HG03095 (cell line): Measurements from ENCODE around the gene MGLL.
A peak's percentile ranks its signal among the peaks of the same experiment; 100 is the strongest.

Source experiments
- ATAC-seq: cut with Tn5 transposase; IDR thresholded peaks from one replicate; pipeline ENCODE4 v1.9.1; 2021; ENCODE audit warnings: moderate library complexity; ENCODE audit not compliant: unreplicated experiment

The MGLL gene

DNA sequence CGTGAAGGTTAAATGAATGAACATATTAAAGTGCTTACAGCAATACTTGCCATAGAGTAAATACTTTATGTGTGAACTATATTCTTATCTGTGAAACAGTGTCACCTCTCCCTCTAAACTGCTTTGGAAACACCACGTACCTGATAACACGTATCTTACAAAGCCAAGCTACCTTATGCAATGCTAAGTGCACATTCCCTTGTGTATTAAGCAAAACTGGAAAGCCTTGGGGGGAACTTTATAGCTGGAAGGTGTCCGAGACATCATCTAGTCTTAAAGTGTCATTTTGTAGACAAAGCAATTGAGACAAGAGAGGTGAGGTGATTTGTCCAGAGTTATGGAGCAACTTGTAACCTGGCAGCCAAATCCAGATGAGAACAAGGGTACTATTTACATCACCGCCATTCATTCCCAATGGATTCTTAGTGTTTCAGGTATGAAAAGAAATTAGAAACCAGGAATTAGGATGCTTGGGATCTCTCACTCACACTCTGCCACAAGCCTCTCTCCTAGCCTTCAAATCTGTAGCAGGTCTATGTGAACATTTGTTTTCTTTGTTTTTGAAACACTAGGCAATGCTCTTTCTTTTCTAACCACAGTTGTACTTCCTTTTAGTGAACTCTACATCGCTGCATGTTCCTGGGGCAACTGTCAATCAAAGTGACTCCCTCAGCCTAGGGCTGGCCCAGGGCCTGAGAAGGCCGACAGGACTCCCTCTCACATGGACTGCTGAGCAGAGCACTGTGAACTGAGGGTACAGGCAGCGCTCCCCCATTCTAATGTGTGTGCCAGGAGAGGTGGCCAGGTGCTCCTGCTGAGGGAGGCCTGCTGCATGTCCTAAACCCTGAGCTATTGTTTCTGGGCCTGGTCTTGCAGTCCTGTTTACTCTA lies 13.9 kb upstream of the MGLL start:
- peak; percentile 87 for ATAC-seq

DNA sequence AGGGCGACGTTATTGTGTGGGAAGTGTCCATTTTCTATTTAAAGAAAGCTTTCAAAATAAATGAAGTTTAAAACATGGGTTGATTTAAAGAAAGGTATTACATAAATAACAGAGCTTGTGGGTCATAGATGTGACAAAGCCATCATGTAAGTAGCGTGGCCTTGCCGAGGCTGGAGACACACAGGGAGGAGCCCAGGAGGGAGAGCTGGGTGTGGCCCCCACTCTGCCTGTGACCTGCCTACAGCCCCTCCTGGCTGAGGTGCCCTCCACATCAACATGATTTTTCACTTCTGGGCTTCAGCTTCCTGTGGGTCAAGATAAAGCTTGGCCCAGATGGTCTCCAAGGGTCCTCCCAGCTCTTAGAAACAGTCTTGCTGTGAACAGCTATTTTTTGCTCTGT lies 12.5 kb upstream of the MGLL start:
- no peak for ATAC-seq

DNA sequence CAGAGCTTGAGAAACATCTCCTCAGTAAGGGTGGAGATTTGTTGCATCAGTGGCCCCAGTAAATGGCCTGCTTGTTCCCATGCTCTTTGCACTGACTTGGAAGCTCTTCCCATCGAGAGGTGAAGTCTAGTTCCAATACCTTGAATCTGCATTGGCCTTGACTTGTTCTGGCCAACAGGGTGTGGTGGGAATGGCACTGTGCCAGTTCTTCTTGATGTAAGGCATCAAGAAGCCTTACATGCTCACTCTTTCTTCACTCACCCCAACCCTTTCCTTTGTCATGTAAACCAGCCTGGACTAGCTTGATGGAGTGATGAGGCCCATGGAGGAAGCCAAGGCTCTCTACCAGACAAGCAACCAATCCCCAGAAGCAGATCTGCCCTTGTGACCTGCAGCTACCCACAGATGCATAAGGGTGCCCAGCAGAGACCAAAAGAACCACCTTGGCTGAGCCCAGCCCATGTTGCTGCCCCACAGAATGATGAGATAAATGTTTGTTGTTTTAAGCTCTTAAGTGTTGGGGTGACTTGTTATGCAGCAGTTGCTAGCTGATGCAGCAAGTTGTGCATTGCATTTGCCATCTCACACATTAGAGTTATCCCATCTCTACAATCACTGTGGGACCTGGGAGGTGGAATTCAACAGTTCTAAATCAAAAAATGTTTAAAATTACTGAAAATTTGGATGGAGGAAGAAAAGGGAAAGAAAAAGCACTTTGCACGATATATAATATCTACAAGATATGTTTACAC lies 11.1 kb upstream of the MGLL start:
- no peak for ATAC-seq

DNA sequence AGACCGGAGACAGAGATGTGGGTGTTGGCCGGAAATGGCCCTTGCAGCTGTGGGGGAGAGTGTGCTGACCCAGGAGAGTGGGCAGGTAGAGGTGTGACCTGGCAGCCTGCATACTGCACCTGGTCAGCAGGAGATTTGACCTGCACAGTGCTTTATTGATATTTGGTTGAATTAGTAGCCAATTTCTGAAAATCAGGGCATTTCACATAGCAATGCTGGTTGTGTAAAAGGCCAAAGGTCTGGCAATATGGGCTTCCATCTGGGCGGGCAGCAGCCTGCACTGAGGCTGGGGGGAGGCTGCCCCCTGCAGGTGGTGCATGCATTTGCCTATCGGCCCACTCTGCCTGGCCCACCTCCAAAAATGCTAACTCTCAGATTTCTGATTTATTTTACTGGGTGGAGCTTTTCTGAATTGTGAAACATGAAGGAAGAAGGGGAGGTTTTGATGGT lies 9.4 kb upstream of the MGLL start:
- ATAC-seq = no peak

DNA sequence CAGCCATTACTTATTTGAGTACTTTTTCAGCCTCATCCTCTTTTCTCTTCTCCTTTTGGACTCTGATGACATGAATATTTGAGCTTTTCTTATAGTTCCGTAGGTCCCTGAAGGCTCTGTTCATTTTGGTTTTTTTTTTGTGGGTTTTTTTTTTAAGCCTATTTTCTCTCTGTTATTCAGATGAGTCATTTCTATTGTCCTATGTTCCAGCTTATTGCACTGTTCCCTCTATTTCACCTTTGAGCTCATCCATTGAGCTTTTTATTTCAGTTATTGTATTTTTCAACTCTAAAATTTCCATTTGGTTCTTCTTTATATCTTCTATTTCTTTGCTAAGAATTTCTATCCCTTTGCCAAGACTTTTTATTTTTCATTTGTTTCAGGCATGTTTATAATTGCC lies 7.2 kb upstream of the MGLL start:
- no peak for ATAC-seq

DNA sequence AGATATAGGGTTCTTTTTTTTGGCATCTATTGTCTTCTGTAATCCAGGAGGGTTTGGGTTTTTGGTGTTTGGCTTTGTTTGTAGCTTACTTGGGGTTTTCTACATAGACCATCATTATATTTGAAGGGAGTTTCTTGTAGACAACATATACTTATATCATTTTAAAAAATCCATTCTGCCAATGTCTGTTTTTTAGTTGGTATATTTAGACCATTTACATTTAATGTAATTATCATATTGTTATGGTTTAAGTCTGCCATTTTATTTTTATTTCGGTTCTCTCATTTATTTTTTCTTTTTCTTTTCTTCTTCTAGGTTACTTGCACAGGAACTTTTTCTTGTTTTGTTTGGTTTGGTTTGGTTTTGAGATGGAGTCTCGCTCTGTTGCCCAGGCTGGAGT lies 5.5 kb upstream of the MGLL start:
- ATAC-seq = no peak

DNA sequence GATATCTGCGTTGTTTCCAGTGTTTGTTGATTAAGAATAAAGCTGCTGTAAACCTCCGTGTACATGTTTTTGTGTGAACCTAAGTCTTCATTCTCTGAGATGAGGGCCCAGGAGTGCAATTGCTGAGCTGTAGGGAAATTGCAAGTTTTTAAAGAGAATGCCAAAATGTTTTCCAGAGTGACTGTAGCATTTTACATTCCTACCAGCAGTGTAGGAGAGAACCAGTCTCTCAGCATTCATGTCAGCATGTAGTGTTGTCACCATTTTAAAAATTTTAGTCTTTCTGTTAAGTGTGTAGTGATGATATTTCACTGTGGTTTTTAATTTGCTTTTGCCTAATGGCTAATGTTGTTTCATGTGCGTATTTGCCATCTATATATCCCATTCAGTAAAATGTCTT lies 3.4 kb upstream of the MGLL start:
- no peak for ATAC-seq

DNA sequence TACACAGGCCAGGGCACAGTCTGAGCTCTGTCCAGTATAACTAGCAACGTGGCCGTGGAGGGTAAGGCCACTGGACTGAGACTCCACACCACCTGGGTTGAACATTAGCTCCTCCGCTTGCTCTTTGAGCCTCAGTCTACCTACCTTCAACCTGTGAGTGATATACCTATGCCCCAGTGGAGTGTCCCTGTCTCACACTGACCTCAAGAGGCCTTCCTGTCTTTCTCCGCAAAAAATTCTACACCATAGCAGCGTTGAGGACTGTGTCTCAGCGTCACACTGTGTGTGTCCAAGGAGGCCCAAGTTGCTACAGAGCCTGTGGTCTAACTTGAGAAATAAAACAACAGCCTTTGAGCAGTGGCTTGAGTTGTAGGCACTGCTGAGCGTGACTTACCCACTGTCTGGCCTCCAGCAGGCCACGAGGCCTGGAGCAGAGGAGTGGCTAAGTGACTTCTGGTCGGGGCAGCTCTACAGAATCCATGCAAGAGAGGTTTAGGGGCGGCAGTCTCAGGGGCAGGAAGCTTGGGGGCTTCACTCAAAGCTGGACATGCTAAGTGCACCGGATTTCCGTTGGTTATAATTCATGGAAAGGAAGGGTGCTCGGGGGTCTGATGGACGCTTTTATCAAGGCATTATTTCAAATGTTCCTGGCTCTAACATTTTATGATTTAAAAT lies 2.0 kb upstream of the MGLL start:
- ATAC-seq = no peak

DNA sequence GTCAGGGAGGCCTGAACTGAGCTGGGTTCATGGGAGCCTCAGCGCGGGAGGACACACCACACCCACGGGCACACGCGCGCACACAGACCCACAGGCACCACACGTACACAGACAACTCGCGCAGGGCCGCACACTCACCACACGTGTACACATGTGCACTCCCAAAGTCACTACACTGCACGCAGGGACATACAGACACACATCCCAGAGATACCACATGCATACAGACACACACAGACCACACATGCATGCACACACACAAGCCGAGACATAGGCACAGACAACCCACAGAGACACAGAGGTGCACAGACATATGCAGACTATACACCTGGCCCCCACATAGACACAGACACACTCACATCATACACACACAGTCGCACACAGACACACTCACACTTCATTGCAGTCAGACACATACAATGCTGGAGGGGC lies 1.1 kb upstream of the MGLL start:
- no peak for ATAC-seq

DNA sequence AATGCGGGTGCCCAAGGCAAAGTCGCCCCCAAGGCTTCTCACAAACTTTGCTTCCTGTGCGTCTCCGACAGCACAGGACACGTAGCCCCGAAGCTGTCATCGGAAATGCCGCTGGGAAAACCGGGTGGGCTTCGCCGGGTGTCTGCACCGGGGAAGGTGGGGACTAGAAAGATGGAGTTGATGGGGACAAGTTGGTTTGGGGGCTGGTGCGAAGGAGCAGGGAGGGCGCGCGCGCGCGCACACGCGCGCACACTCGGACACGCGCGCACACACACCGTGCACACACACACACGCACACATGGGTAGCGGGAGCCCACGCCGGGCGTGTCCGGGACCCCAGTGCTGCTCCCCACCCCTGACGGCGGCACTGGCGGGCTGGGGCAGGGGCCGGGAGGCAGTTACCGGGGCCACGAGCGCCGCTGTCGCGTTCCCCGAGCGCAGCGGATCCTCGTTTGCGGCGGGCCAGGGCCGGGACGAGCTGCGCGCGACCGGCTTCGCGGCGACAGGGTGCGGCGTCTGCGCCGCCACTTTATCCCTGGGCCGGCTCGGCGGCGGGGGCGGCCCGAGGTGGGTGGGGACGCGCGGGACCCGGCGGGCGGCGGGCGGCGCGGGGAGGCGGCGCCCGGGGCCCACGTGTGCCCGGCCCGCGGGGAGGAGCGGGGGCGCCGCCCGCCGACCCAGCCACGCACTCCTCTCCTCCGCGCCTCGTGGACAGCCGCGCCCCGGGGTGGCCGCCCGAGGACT lies 539 bp upstream of the MGLL start:
- ATAC-seq = no peak

DNA sequence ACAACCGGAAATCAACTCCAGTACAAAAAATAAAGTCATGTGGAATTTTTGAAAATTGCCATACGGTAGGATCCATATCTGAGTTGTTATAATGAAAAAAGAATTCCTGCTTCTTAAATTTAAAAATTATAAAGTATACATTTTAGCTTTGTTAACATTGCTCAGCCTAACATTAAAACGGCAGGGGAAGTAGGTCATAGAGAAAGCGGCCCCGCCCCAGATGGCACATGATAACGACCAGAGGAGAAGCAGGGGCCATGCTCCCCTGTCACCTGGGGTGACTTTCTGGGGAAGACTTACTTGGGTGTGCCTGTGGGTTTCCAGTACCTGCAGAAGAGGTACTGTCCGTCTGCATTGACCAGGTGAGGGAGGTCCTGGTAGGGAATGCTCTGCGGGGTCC lies 921 bp downstream of the MGLL start:
- no peak for ATAC-seq

DNA sequence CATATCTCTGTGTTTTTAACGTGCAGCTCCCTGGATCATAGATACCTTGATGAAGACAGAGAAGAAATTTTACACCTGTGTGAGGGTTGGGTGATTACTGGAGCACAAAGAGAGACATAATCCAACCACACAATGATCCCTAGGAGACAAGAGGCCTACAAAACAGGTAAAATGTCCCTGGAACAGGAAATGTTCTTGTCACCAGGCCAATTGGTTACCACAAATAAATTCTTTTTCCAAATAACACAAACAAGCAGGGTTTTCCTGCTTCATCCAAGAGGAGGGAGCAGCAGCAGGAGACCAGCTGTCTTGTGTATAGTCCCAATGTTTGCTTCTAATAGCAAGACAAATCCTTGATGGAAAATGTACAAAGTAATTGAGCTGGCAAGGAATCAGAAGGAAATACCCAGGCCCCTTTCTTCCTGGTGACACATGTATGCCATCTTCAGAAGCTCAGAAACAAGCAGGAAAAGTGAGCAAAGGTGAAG lies 1.4 kb downstream of the MGLL start:
- ATAC-seq = no peak

DNA sequence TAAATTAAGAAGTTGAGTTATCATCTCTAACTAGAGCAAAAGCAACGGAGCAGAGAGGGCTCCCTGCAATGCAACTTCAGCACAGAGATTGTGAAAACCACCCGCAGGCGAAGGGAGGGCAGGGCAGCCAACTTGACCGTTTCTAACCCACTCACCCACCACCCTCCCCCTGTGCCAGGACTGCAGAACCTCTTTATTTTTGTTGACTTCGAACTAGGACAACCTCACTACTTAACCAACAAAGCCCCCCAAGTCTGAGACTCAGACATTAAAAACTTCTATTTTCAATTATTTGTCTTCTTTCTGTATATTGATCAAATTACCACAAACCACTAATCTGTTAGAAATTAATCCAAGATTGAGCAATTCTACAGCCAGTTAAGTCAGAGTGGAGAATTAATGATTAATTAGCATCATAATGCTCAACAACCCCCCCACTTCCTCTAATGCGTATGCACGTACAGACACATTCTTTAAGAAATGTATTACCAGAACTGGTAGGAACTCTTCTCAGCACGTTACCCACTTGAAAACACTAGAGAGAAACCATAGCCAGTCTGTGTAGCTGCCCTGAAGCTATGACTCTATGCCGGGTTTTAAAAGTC lies 2.0 kb downstream of the MGLL start:
- no peak for ATAC-seq

DNA sequence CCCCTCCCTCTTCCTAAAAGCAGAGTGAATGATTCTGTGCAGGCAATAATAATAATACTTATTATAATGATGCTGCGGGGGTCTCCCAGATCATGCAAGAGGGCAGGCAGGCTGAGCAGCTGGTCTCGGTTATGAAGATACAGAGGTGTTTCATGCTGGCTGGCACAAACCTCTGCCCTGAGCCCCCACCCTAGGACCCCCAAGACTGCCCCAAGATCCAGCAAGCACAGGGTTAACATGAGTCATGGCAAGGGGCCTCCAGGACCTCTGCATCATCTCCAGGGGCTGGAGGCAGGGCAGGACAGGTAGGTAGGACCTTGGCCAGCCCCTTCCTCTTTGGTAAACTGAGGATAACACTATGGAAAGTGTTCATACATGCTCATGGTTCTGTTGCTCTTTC lies 2.7 kb downstream of the MGLL start:
- no peak for ATAC-seq

DNA sequence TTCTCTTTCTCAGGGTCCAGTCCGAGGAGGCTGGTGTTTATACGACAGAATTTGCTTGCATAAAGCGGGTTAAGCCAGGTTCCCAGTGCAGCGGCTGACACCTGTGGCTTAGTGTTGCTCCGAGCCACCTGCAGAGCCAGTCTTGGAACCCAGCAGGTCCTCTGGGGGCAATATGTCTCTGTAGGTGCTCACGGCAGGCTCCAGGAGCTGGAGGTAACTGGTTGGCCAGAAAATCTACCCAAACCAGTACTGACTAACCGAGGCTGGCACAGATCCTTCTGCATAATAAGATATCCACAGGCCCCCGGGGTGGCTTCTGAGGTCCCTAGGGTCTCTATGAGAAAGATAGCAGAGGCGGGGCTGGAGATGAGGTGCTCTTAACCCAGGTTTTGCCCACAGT lies 3.2 kb downstream of the MGLL start:
- no peak for ATAC-seq

DNA sequence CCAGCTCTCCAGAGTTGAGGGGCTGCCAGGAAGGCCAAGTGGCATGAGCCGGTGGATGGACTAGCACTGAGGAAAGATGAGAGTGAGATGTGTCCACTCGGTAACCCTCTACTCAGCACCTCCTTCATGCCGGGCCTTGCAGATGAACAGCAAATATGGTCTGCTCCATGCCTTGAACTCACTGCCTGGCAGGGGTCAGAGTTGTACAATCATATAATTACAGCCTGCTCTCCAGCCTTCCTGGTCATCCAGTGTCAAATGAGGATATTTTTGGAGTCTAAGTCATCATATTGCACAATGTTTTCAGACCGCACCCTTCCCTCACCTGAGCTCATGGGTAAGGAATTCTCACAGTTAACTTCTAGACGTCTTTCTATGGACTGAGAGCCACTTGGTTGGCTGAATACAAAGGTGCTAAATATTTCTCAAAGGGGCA lies 4.9 kb downstream of the MGLL start:
- no peak for ATAC-seq

DNA sequence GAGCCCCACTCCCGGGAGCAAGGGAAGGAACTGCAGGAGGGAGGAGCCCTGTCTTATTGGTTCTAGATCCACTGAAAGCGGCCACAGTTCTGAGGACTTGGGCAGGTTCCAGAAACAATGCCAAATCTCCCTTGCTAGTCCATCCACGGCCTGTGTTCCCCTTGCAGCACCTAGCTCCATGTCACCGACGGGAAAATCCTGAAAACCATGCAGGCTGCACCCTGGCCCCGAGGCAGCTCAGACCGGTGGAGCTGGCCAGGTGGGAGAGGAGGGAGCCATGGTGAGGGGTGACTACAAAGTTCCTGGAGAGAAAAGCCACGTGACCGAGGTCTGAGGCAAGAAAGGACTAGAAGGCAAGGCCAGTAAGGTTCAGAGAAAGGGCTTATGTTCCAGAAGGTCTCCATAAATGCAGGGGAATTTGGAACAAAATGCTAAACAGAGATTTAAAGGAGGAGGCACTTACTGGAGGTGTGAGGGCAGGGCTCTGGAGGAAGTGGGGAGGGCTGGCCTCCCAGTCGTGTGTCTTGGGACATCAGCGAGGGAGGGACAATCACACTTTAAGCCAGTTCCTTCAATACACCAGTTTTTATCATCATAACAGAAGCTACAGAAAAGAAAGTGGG lies 5.4 kb downstream of the MGLL start:
- ATAC-seq = no peak

DNA sequence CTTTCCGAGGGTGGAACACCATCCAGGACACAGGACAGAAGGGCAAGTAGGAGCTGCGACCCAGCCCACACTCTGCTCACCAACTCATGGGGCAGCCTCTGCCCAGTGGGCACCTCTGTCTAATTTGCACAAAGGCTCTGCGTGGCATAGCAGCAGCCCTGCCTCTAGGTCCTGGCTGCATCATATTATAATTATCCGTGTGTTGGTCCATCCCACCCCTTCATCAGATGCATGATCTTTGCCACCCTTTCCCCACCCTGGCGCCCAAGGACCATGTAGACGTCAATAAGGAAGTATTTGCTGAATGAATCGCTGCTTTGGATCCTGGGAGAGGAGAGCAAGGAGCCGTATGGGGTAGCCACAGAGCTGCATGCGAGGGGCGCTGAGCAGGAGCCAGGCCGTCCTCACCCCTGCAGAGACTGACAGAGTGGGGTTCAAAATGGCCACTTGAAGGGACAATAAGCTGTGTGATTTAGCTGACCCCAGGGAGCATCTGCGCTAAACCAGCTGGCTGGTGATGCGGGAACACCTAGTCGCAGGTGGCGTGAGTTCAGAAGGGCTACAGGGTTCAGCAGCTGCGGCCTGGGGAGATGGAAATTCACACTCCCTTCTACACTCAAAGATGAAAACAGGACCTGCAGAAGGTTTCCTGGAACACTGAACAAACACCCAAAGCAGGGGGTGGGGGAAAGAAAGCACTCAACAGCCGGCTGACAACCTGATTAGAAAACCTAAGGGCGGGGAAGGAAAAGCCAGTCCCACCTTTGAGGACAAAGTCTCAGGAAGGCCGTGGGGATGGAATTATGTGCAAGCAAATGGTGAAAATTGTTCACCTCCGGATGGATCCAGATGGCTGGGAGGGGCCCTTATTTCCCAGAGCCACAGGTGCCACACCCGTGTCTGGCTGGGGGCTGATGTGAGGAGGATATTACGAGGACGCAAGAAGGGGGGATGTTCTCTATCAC lies 6.4 kb downstream of the MGLL start:
- no peak for ATAC-seq

DNA sequence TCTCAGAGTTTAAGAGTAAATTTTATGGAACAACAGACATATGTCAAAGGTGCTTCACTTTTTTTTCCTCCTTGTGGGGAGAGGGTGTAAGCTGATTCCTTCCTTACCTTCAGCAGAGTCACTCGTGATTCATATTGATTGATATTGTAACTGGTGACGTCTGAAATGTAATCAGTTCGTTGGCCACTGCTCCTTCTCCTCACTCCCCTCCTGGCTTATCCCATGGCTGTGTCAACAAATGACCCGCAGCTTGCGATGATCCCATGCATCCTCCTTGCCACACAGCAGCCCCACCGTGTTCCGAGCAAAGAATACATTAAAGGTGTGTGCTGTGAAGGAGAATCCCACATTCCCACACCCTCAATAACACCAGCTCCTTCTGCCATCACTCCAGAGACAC lies 7.3 kb downstream of the MGLL start:
- ATAC-seq = no peak
